ENCODE results near the gene IL5.

- no peak for TF ChIP-seq CTCF (conservative IDR thresholded peaks at IDR 0.05; ENCODE audit: low read depth, low read length)
- no peak for TF ChIP-seq EZH2 (IDR thresholded peaks at IDR 0.05; ENCODE audit: borderline replicate concordance, low read depth, low read length, poor library complexity, severe bottlenecking)
Measured at GRCh38 chr5:132501961-132502931, 41.1 kb downstream of the IL5 start.

Data from A673 (cell line).